Neural cell (in vitro differentiated cells): Measurements from ENCODE around the gene TSPEAR. TPM values are rescaled to one million over a fixed set of nuclear protein-coding genes. Genes with fewer than 3 reads are reported as not detected.

Source experiments
- H2AFZ ChIP-seq: fragments of 200-600, 300-800 bp; sonication (generic), shearing (Covaris generic); 2 replicates; pipeline ENCODE4 v1.6.0; 2014; ENCODE audit warnings: low read depth, mild to moderate bottlenecking, antibody characterized with exemption, low read length, moderate library complexity
- H3F3A ChIP-seq: fragments of 200-600 bp; shearing (Covaris generic); 2 replicates; pipeline ENCODE4 v1.6.1; 2016; ENCODE audit warnings: mild to moderate bottlenecking, moderate library complexity, mixed read lengths, antibody characterized with exemption, low read length; ENCODE audit not compliant: insufficient read depth, poor library complexity, severe bottlenecking
- H3K27ac ChIP-seq: fragments of 200-600, 300-800 bp; sonication (generic), shearing (Covaris generic); 2 replicates; pipeline ENCODE4 v1.5.1; 2014; ENCODE audit warnings: mild to moderate bottlenecking, low read length, moderate library complexity
- H3K27me3 ChIP-seq: fragments of 300-800, 200-600 bp; sonication (generic), shearing (Covaris generic); 2 replicates; pipeline ENCODE4 v1.6.0; 2014; ENCODE audit warnings: mild to moderate bottlenecking, low read depth, low read length, moderate library complexity; ENCODE audit not compliant: insufficient read depth
- H3K36me3 ChIP-seq: fragments of 300-800, 200-600 bp; sonication (generic), shearing (Covaris generic); 2 replicates; pipeline ENCODE4 v1.5.1; 2014; ENCODE audit warnings: mild to moderate bottlenecking, antibody characterized with exemption, low read length, moderate library complexity; ENCODE audit not compliant: insufficient read depth
- H3K4me2 ChIP-seq: fragments of 300-800, 200-600 bp; sonication (generic), shearing (Covaris generic); 2 replicates; pipeline ENCODE4 v1.6.0; 2014; ENCODE audit warnings: mild to moderate bottlenecking, low read length
- H3K4me3 ChIP-seq: fragments of 300-800, 200-600 bp; sonication (generic), shearing (Covaris generic); 2 replicates; pipeline ENCODE4 v1.5.1; 2014; ENCODE audit warnings: mild to moderate bottlenecking, low read length, moderate library complexity
- H3K79me2 ChIP-seq: fragments of 200-600 bp; shearing (Covaris generic); replicated peaks from 2 replicates; pipeline ENCODE4 v1.6.0; 2014; ENCODE audit warnings: mild to moderate bottlenecking, low read length, moderate library complexity; ENCODE audit not compliant: insufficient read depth
- H3K9ac ChIP-seq: fragments of 300-800, 200-600 bp; sonication (generic), shearing (Covaris generic); 2 replicates; pipeline ENCODE4 v1.6.1; 2016; ENCODE audit warnings: mild to moderate bottlenecking, low read length, mixed read lengths
- H3K9me2 ChIP-seq: fragments of 200-600 bp; shearing (Covaris generic); 2 replicates; pipeline ENCODE4 v1.6.1; 2016; ENCODE audit warnings: mild to moderate bottlenecking, low read length, mixed read lengths; ENCODE audit not compliant: insufficient read depth
- H3K9me3 ChIP-seq: fragments of 200-600, 300-800 bp; sonication (generic), shearing (Covaris generic); 2 replicates; pipeline ENCODE4 v1.6.1; 2016; ENCODE audit warnings: mild to moderate bottlenecking, mixed run types, low read length, moderate library complexity, mixed read lengths
- H4K20me1 ChIP-seq: fragments of 200-600 bp; shearing (Covaris generic); 2 replicates; pipeline ENCODE4 v1.6.1; 2016; ENCODE audit warnings: mild to moderate bottlenecking, mixed run types; ENCODE audit not compliant: insufficient read depth
- CTCF ChIP-seq: fragments of 450-650 bp; IDR thresholded peaks from 2 replicates; pipeline ENCODE4 v1.5.1; 2014; ENCODE audit warnings: antibody characterized with exemption, mild to moderate bottlenecking, moderate library complexity; ENCODE audit not compliant: poor library complexity, severe bottlenecking
- EP300 ChIP-seq: fragments of 450-650 bp; conservative IDR thresholded peaks from 2 replicates; pipeline ENCODE4 v1.6.1; 2014; ENCODE audit warnings: antibody characterized with exemption, mild to moderate bottlenecking, moderate library complexity; ENCODE audit not compliant: poor library complexity, severe bottlenecking
- EZH2 ChIP-seq: fragments of 200-600, 300-800 bp; shearing (Covaris generic), sonication (generic); IDR thresholded peaks from 2 replicates; pipeline ENCODE4 v1.6.1; 2014; ENCODE audit warnings: antibody characterized with exemption, low read length, borderline replicate concordance, mild to moderate bottlenecking; ENCODE audit not compliant: insufficient read depth, poor library complexity, severe bottlenecking
- MXI1 ChIP-seq: fragments of 450-650 bp; conservative IDR thresholded peaks from 2 replicates; pipeline ENCODE4 v1.6.1; 2014; ENCODE audit warnings: antibody characterized with exemption, mild to moderate bottlenecking; ENCODE audit not compliant: poor library complexity, severe bottlenecking
- POLR2AphosphoS5 ChIP-seq: IDR thresholded peaks from 2 replicates; pipeline ENCODE4 v1.6.1; 2012
- RAD21 ChIP-seq: fragments of 450-650 bp; conservative IDR thresholded peaks from 2 replicates; pipeline ENCODE4 v1.6.1; 2014; ENCODE audit warnings: antibody characterized with exemption, mild to moderate bottlenecking, moderate library complexity
- REST ChIP-seq: IDR thresholded peaks from 2 replicates; pipeline ENCODE4 v1.6.1; 2012; ENCODE audit warnings: borderline replicate concordance
- SMC3 ChIP-seq: fragments of 450-650 bp; conservative IDR thresholded peaks from 2 replicates; pipeline ENCODE4 v1.6.1; 2014; ENCODE audit warnings: antibody characterized with exemption, mild to moderate bottlenecking, moderate library complexity; ENCODE audit not compliant: poor library complexity
- TAF1 ChIP-seq: IDR thresholded peaks from 2 replicates; pipeline ENCODE4 v1.6.1; 2012; ENCODE audit warnings: low read depth
- polyA plus RNA-seq: library from polyadenylated mRNA; depleted of rRNA; stranded (reverse); fragments of >200 nt; gene quantifications from 2 replicates; pipeline ENCODE4 v1.2.3, GENCODE V29; 2014

The TSPEAR gene
- polyA plus RNA-seq, 1 donor from 2014 or later: 0.19 TPM

- Histone ChIP-seq H3K36me3 (peaks cover 11% of the 10 kb centered on the region), H3K9me2 (no peaks in the 10 kb centered on the region), H3K4me3 (no peak overlapping the region), H2AFZ (no peak overlapping the region), H3F3A (no peaks in the 10 kb centered on the region), H3K27me3 (no peaks in the 10 kb centered on the region), H3K9ac (no peak overlapping the region), H4K20me1 (no peaks in the 10 kb centered on the region), H3K4me2 (no peak overlapping the region), H3K79me2 (no peaks in the 10 kb centered on the region), H3K9me3 (no peaks in the 10 kb centered on the region), H3K27ac (no peak overlapping the region)
- TF ChIP-seq CTCF: no peak
- TF ChIP-seq TAF1: no peak
- no peak for TF ChIP-seq SMC3
- no peak for TF ChIP-seq POLR2AphosphoS5
- no peak for TF ChIP-seq MXI1
- no peak for TF ChIP-seq EZH2
- no peak for TF ChIP-seq REST
- TF ChIP-seq RAD21: no peak
- no peak for TF ChIP-seq EP300
These were observed 250.4 kb downstream of the TSPEAR start for GRCh38 chr21:44461005-44461404.

DNA sequence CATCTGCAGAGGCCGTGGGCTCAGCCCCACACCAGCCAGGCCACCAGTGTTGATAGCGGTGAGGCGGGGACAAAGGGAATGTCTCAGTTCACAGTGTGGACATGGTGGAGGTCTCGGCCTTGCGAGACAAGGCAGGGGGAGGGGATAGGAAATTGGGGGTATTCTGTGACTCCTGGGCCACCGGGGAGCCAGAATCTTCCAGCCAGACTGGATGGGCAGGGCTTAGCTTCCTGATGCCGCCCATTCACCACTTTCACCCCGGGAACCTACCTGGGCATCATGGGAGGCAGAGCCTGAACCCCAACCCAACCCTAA, 251.0 kb downstream of the TSPEAR start:
- H3K9me3 ChIP-seq: no peaks in the 10 kb centered on the region
- H3K27me3 ChIP-seq: no peaks in the 10 kb centered on the region
- H3K27ac ChIP-seq: no peak overlapping the region

More for the DNA sequence above, 251.0 kb downstream of the TSPEAR start:
- Histone ChIP-seq H3F3A (no peaks in the 10 kb centered on the region), H3K36me3 (peaks cover 11% of the 10 kb centered on the region), H2AFZ (no peak overlapping the region), H3K79me2 (no peaks in the 10 kb centered on the region), H3K4me3 (no peak overlapping the region), H4K20me1 (no peaks in the 10 kb centered on the region), H3K9me2 (no peaks in the 10 kb centered on the region), H3K9ac (no peak overlapping the region), H3K4me2 (no peak overlapping the region)
- TF ChIP-seq REST (no peak), MXI1 (no peak), CTCF (no peak), POLR2AphosphoS5 (no peak), RAD21 (no peak), TAF1 (no peak), SMC3 (no peak), EP300 (no peak), EZH2 (no peak)
